HFFc6 (cell line): ENCODE data around the gene ADAMTS13. TPM values are rescaled to one million over a fixed set of nuclear protein-coding genes. Genes with fewer than 3 reads are reported as not detected.

Source experiments
- DNase-seq: peaks from one replicate; pipeline ENCODE4 v3.0.0-alpha.2; 2018
- H3K27ac Mint-ChIP-seq: 2 replicates; pipeline ENCODE4 v1.8.0; 2020; ENCODE audit warnings: mild to moderate bottlenecking, mixed read lengths
- H3K27me3 Mint-ChIP-seq: 2 replicates; pipeline ENCODE4 v1.8.0; 2021; ENCODE audit warnings: mild to moderate bottlenecking, moderate library complexity, mixed read lengths; ENCODE audit not compliant: insufficient read depth
- H3K36me3 Mint-ChIP-seq: 2 replicates; pipeline ENCODE4 v1.8.0; 2021; ENCODE audit warnings: low read depth, mixed read lengths
- H3K4me1 Mint-ChIP-seq: 2 replicates; pipeline ENCODE4 v1.8.0; 2020; ENCODE audit warnings: low read depth, mixed read lengths
- H3K4me3 Mint-ChIP-seq: 2 replicates; pipeline ENCODE4 v1.8.0; 2020; ENCODE audit warnings: mild to moderate bottlenecking, moderate library complexity, mixed read lengths
- H3K9me3 Mint-ChIP-seq: 2 replicates; pipeline ENCODE4 v1.8.0; 2020; ENCODE audit warnings: mild to moderate bottlenecking, mixed read lengths
- total RNA-seq, 6 experiments: library from RNA; stranded (reverse); fragmentation: NEBNext Ultra II Directional; extraction: Animal tissue kit (Norgen Biotek cat#: 25700); gene quantifications; 2 replicates in 1 of 6; 3 replicates in 5 of 6; pipeline ENCODE4 v1.2.3, GENCODE V29; 2021
- TF ChIP-seq, protein P1 (sequence below): fragments of 200-600 bp; sonication (generic); IDR thresholded peaks from 2 replicates; pipeline ENCODE4 v1.5.0; 2021; ENCODE audit warnings: antibody characterized with exemption, mild to moderate bottlenecking

ADAMTS13 gene
- total RNA-seq, 6 experiments from 2014 or later: 0.41 to 1.2 (median 0.74) TPM

- no peak for DNase-seq
- H3K27ac Mint-ChIP-seq: no peak overlapping the region
- TF ChIP-seq, protein P1, sequence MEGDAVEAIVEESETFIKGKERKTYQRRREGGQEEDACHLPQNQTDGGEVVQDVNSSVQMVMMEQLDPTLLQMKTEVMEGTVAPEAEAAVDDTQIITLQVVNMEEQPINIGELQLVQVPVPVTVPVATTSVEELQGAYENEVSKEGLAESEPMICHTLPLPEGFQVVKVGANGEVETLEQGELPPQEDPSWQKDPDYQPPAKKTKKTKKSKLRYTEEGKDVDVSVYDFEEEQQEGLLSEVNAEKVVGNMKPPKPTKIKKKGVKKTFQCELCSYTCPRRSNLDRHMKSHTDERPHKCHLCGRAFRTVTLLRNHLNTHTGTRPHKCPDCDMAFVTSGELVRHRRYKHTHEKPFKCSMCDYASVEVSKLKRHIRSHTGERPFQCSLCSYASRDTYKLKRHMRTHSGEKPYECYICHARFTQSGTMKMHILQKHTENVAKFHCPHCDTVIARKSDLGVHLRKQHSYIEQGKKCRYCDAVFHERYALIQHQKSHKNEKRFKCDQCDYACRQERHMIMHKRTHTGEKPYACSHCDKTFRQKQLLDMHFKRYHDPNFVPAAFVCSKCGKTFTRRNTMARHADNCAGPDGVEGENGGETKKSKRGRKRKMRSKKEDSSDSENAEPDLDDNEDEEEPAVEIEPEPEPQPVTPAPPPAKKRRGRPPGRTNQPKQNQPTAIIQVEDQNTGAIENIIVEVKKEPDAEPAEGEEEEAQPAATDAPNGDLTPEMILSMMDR: no peak
- H3K27me3 Mint-ChIP-seq: peaks cover 2% of the 10 kb centered on the region; the same call in 1 of the 2 replicates
- H3K4me3 Mint-ChIP-seq: no peak overlapping the region
- no peaks in the 10 kb centered on the region for H3K9me3 Mint-ChIP-seq
- no peaks in the 10 kb centered on the region for H3K36me3 Mint-ChIP-seq
- H3K4me1 Mint-ChIP-seq: no peaks in the 10 kb centered on the region
Observed at GRCh38 chr9:133463864-133464615, 41.9 kb downstream of the ADAMTS13 start.

GRCh38 chr9:133464638-133465037, 42.5 kb downstream of the ADAMTS13 start:
- TF ChIP-seq, protein P1: no peak
- Mint-ChIP-seq H3K27ac (no peak overlapping the region), H3K4me1 (no peaks in the 10 kb centered on the region), H3K4me3 (no peak overlapping the region), H3K27me3 (peaks cover 1% of the 10 kb centered on the region; the same call in 1 of the 2 replicates), H3K9me3 (no peaks in the 10 kb centered on the region), H3K36me3 (no peaks in the 10 kb centered on the region)
- DNase-seq: no peak

GRCh38 chr9:133465984-133466383, 43.8 kb downstream of the ADAMTS13 start:
- Mint-ChIP-seq H3K4me1 (no peaks in the 10 kb centered on the region), H3K9me3 (no peaks in the 10 kb centered on the region), H3K36me3 (no peaks in the 10 kb centered on the region), H3K27me3 (no peaks in the 10 kb centered on the region), H3K27ac (no peak overlapping the region), H3K4me3 (no peak overlapping the region)
- no peak for DNase-seq
- TF ChIP-seq, protein P1: no peak

DNA sequence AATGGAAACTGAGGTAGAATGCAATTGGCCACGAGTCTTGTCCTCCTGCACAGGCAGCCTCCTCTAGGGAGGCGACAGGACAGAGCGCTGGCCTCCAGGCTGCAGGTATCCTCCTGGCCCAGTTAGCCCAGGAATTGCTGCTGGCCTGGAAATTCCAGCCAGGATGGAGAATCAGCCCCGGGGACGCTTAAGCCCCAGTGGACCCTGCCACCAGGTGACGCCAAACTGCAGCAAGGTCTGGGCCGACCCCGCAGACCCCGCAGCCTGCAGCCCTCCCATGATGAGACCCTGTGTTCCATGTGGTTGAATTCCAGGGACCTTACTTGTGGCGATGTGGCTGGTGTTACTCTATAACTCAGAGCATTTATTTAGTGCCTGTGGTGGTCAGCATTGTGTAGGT, 44.9 kb downstream of the ADAMTS13 start:
- no peaks in the 10 kb centered on the region for H3K36me3 Mint-ChIP-seq
- no peaks in the 10 kb centered on the region for H3K9me3 Mint-ChIP-seq
- no peak overlapping the region for H3K27ac Mint-ChIP-seq
- TF ChIP-seq, protein P1: 0 out of 2 replicates have a peak, but pooled peaks have one; percentile 29
- no peak for DNase-seq
- no peaks in the 10 kb centered on the region for H3K4me1 Mint-ChIP-seq
- H3K4me3 Mint-ChIP-seq: no peak overlapping the region
- H3K27me3 Mint-ChIP-seq: no peaks in the 10 kb centered on the region

- H3K4me1 Mint-ChIP-seq: no peaks in the 10 kb centered on the region
- DNase-seq: no peak
- H3K36me3 Mint-ChIP-seq: no peaks in the 10 kb centered on the region
- TF ChIP-seq, protein P1: no peak
- H3K4me3 Mint-ChIP-seq: no peak overlapping the region
- H3K27ac Mint-ChIP-seq: no peak overlapping the region
- no peaks in the 10 kb centered on the region for H3K9me3 Mint-ChIP-seq
- no peaks in the 10 kb centered on the region; the same call in 1 of the 2 replicates for H3K27me3 Mint-ChIP-seq
Observed at GRCh38 chr9:133468374-133468773, 46.2 kb downstream of the ADAMTS13 start.
